ENCODE results near the gene ELOVL4.
A peak's percentile ranks its signal among the peaks of the same experiment; 100 is the strongest.

Gene ELOVL4

GRCh38 chr6:79947191-79948186 lies at the start of gene ELOVL4:
ELOVL4 (minus strand) TSS chr6:79947553; CDS start chr6:79947279, 274 bp downstream.
- no peak within 1 kb of the TSS for H3K4me3 ChIP-seq (ENCODE audit: low read length)
- H3K4me1 ChIP-seq (ENCODE audit: control insufficient read depth, insufficient read depth, low read length) = peaks cover 7% of the 10 kb centered on the region
- peak within 1 kb of the TSS; percentile 39 for H3K9ac ChIP-seq (ENCODE audit: low read length)
- H3K36me3 ChIP-seq (ENCODE audit: control insufficient read depth, insufficient read depth, low read length) = no peaks in the 10 kb centered on the region
- H3K27me3 ChIP-seq (ENCODE audit: control insufficient read depth, insufficient read depth, low read length) = peaks cover 36% of the 10 kb centered on the region
- H3K9me3 ChIP-seq (ENCODE audit: control insufficient read depth, low read length) = no peaks in the 10 kb centered on the region

GRCh38 chr6:79993911-79994309 lies 46.6 kb upstream of the ELOVL4 start:
- no peaks in the 10 kb centered on the region for H3K4me1 ChIP-seq (ENCODE audit: control insufficient read depth, insufficient read depth, low read length)
- H3K9ac ChIP-seq (ENCODE audit: low read length) = no peak overlapping the region
- H3K9me3 ChIP-seq (ENCODE audit: control insufficient read depth, low read length) = no peaks in the 10 kb centered on the region
- no peaks in the 10 kb centered on the region for H3K27me3 ChIP-seq (ENCODE audit: control insufficient read depth, insufficient read depth, low read length)
- H3K36me3 ChIP-seq (ENCODE audit: control insufficient read depth, insufficient read depth, low read length) = no peaks in the 10 kb centered on the region
- no peak overlapping the region for H3K4me3 ChIP-seq (ENCODE audit: low read length)

DNA sequence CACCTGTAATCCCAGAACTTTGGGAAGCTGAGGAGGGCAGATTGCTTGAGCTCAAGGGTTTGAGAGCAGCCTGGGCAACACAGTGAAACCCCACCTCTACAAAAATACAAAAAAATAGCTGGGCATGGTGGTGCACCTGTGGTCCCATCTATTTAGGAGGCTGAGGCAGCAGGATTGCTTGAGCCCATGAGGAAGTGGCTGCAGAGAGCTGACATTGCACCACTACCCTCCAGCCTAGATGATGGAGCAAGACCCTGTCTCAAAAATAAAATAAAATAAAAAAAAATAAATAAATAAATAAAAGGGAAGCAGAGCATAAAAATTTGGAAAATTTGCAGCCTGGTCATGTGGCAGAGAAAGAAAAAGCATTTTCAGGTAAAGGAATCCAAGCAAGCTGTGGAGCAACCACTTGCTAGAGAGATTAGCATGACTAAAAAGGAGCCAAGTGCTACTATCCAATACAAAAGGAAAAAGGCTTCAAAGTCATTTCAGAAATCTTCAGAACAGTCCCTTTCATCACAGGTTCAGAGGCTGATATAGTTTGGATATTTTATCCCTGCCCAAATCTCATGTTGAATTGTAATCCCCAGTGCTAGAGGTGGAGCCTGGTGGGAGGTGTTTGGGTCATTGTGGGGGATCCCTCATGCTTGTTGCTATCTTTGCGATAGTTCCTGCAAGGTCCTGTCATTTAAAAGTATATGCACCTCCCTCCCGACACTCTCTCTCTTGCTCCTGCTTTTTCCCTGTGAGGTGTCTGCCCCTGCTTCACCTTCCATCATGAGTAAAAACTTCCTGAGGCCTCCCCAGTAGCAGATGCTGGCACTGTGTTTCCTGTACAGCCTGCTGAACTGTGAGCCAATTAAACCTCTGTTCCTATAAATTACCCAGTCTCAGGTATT lies 45.9 kb upstream of the ELOVL4 start:
- H3K27me3 ChIP-seq (ENCODE audit: control insufficient read depth, insufficient read depth, low read length) = no peaks in the 10 kb centered on the region
- no peak overlapping the region for H3K4me3 ChIP-seq (ENCODE audit: low read length)
- no peak overlapping the region for H3K9ac ChIP-seq (ENCODE audit: low read length)
- no peaks in the 10 kb centered on the region for H3K4me1 ChIP-seq (ENCODE audit: control insufficient read depth, insufficient read depth, low read length)
- H3K9me3 ChIP-seq (ENCODE audit: control insufficient read depth, low read length) = no peaks in the 10 kb centered on the region
- H3K36me3 ChIP-seq (ENCODE audit: control insufficient read depth, insufficient read depth, low read length) = no peaks in the 10 kb centered on the region

GRCh38 chr6:79989641-79990040 lies 42.3 kb upstream of the ELOVL4 start:
- H3K4me1 ChIP-seq (ENCODE audit: control insufficient read depth, insufficient read depth, low read length) = no peaks in the 10 kb centered on the region
- H3K9me3 ChIP-seq (ENCODE audit: control insufficient read depth, low read length) = no peaks in the 10 kb centered on the region
- H3K4me3 ChIP-seq (ENCODE audit: low read length) = no peak overlapping the region
- no peak overlapping the region for H3K9ac ChIP-seq (ENCODE audit: low read length)
- H3K36me3 ChIP-seq (ENCODE audit: control insufficient read depth, insufficient read depth, low read length) = no peaks in the 10 kb centered on the region
- H3K27me3 ChIP-seq (ENCODE audit: control insufficient read depth, insufficient read depth, low read length) = no peaks in the 10 kb centered on the region

- H3K9ac ChIP-seq (ENCODE audit: low read length) = no peak overlapping the region
- H3K9me3 ChIP-seq (ENCODE audit: control insufficient read depth, low read length) = no peaks in the 10 kb centered on the region
- no peaks in the 10 kb centered on the region for H3K27me3 ChIP-seq (ENCODE audit: control insufficient read depth, insufficient read depth, low read length)
- H3K4me3 ChIP-seq (ENCODE audit: low read length) = no peak overlapping the region
- no peaks in the 10 kb centered on the region for H3K36me3 ChIP-seq (ENCODE audit: control insufficient read depth, insufficient read depth, low read length)
- no peaks in the 10 kb centered on the region for H3K4me1 ChIP-seq (ENCODE audit: control insufficient read depth, insufficient read depth, low read length)
Measured at GRCh38 chr6:79985128-79985527, 37.8 kb upstream of the ELOVL4 start.

DNA sequence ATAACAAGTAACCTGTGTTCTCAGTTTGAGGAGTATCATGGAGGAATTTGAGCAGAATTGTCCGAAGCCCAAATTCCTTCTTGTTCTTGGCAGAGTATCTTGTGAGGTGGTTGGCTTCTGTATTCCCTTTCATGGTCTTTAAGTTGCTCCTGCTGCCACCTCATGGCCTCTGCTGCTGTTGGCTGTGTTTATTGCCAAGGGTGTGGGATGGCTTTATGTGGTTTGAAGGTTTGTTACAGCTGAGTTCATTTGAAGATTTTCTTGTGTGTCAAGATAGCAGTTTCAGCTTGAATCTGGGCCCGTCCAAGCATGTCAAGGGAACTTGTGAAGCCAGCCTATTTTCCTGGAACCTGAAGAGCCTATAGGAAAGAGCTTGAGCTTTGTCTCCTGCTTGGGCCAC lies 36.9 kb upstream of the ELOVL4 start:
- H3K9me3 ChIP-seq (ENCODE audit: control insufficient read depth, low read length) = no peaks in the 10 kb centered on the region
- H3K36me3 ChIP-seq (ENCODE audit: control insufficient read depth, insufficient read depth, low read length) = no peaks in the 10 kb centered on the region
- H3K27me3 ChIP-seq (ENCODE audit: control insufficient read depth, insufficient read depth, low read length) = no peaks in the 10 kb centered on the region
- no peak overlapping the region for H3K4me3 ChIP-seq (ENCODE audit: low read length)
- no peak overlapping the region for H3K9ac ChIP-seq (ENCODE audit: low read length)
- no peaks in the 10 kb centered on the region for H3K4me1 ChIP-seq (ENCODE audit: control insufficient read depth, insufficient read depth, low read length)

GRCh38 chr6:79981652-79982051 lies 34.3 kb upstream of the ELOVL4 start:
- H3K4me1 ChIP-seq (ENCODE audit: control insufficient read depth, insufficient read depth, low read length) = no peaks in the 10 kb centered on the region
- no peaks in the 10 kb centered on the region for H3K9me3 ChIP-seq (ENCODE audit: control insufficient read depth, low read length)
- H3K27me3 ChIP-seq (ENCODE audit: control insufficient read depth, insufficient read depth, low read length) = no peaks in the 10 kb centered on the region
- H3K9ac ChIP-seq (ENCODE audit: low read length) = no peak overlapping the region
- no peak overlapping the region for H3K4me3 ChIP-seq (ENCODE audit: low read length)
- H3K36me3 ChIP-seq (ENCODE audit: control insufficient read depth, insufficient read depth, low read length) = no peaks in the 10 kb centered on the region

GRCh38 chr6:79971193-79971592 lies 23.8 kb upstream of the ELOVL4 start:
- no peaks in the 10 kb centered on the region for H3K36me3 ChIP-seq (ENCODE audit: control insufficient read depth, insufficient read depth, low read length)
- no peaks in the 10 kb centered on the region for H3K27me3 ChIP-seq (ENCODE audit: control insufficient read depth, insufficient read depth, low read length)
- no peak overlapping the region for H3K9ac ChIP-seq (ENCODE audit: low read length)
- no peaks in the 10 kb centered on the region for H3K9me3 ChIP-seq (ENCODE audit: control insufficient read depth, low read length)
- no peak overlapping the region for H3K4me3 ChIP-seq (ENCODE audit: low read length)
- no peaks in the 10 kb centered on the region for H3K4me1 ChIP-seq (ENCODE audit: control insufficient read depth, insufficient read depth, low read length)

- H3K9me3 ChIP-seq (ENCODE audit: control insufficient read depth, low read length) = no peaks in the 10 kb centered on the region
- no peak overlapping the region for H3K4me3 ChIP-seq (ENCODE audit: low read length)
- H3K27me3 ChIP-seq (ENCODE audit: control insufficient read depth, insufficient read depth, low read length) = no peaks in the 10 kb centered on the region
- no peaks in the 10 kb centered on the region for H3K4me1 ChIP-seq (ENCODE audit: control insufficient read depth, insufficient read depth, low read length)
- no peaks in the 10 kb centered on the region for H3K36me3 ChIP-seq (ENCODE audit: control insufficient read depth, insufficient read depth, low read length)
- no peak overlapping the region for H3K9ac ChIP-seq (ENCODE audit: low read length)
Measured at GRCh38 chr6:79969784-79970183, 22.4 kb upstream of the ELOVL4 start.

GRCh38 chr6:79967178-79967577 lies 19.8 kb upstream of the ELOVL4 start:
- Histone ChIP-seq H3K9me3 (ENCODE audit: control insufficient read depth, low read length) (no peaks in the 10 kb centered on the region), H3K27me3 (ENCODE audit: control insufficient read depth, insufficient read depth, low read length) (no peaks in the 10 kb centered on the region), H3K4me1 (ENCODE audit: control insufficient read depth, insufficient read depth, low read length) (no peaks in the 10 kb centered on the region), H3K9ac (ENCODE audit: low read length) (no peak overlapping the region), H3K36me3 (ENCODE audit: control insufficient read depth, insufficient read depth, low read length) (no peaks in the 10 kb centered on the region), H3K4me3 (ENCODE audit: low read length) (no peak overlapping the region)

GRCh38 chr6:79964607-79965081 lies 17.3 kb upstream of the ELOVL4 start:
- Histone ChIP-seq H3K4me3 (ENCODE audit: low read length) (no peak overlapping the region), H3K4me1 (ENCODE audit: control insufficient read depth, insufficient read depth, low read length) (no peaks in the 10 kb centered on the region), H3K9ac (ENCODE audit: low read length) (no peak overlapping the region), H3K9me3 (ENCODE audit: control insufficient read depth, low read length) (no peaks in the 10 kb centered on the region), H3K27me3 (ENCODE audit: control insufficient read depth, insufficient read depth, low read length) (no peaks in the 10 kb centered on the region), H3K36me3 (ENCODE audit: control insufficient read depth, insufficient read depth, low read length) (no peaks in the 10 kb centered on the region)

DNA sequence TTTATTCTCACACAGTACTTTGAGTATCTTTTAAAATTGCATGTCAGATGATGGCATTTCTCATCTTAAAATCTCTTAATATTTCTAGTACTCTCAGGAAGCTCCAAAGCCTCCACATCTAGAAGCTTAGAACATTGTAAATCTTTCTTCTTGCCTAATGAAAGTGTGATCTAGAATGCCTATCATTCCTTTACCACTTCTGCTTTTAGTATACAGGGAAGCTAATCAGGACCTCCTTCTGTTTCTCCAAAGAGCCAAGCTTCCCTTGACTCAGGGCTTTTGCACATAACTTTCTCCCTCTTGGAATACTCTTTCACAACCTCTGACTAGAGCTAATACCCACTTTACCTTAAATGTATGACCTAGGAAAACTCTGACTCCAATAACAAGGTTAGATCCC lies 7.5 kb upstream of the ELOVL4 start:
- Histone ChIP-seq H3K36me3 (ENCODE audit: control insufficient read depth, insufficient read depth, low read length) (no peaks in the 10 kb centered on the region), H3K9ac (ENCODE audit: low read length) (no peak overlapping the region), H3K4me1 (ENCODE audit: control insufficient read depth, insufficient read depth, low read length) (no peaks in the 10 kb centered on the region), H3K27me3 (ENCODE audit: control insufficient read depth, insufficient read depth, low read length) (no peaks in the 10 kb centered on the region), H3K4me3 (ENCODE audit: low read length) (no peak overlapping the region), H3K9me3 (ENCODE audit: control insufficient read depth, low read length) (no peaks in the 10 kb centered on the region)
